Mesenchymal stem cell (in vitro differentiated cells and primary cell): ENCODE measurements around the gene KDM4B. TPM values are rescaled to one million over a fixed set of nuclear protein-coding genes. Genes with fewer than 3 reads are reported as not detected.

Source experiments
- DNase-seq: peaks from one replicate; pipeline ENCODE4 v3.0.0-alpha.2; 2013
- H2AFZ ChIP-seq: one replicate; pipeline ENCODE4 v1.6.1; 2013; ENCODE audit warnings: low read depth, mild to moderate bottlenecking, control low read depth, inconsistent platforms, low read length, moderate library complexity
- H2AK5ac ChIP-seq: 2 replicates; pipeline ENCODE4 v1.6.1; 2013; ENCODE audit warnings: low read length, moderate library complexity, mild to moderate bottlenecking, inconsistent platforms; ENCODE audit not compliant: severe bottlenecking
- H2BK120ac ChIP-seq: one replicate; pipeline ENCODE4 v1.6.1; 2013; ENCODE audit warnings: low read depth, mild to moderate bottlenecking, inconsistent platforms, low read length, moderate library complexity
- H2BK12ac ChIP-seq, 2 experiments: one replicate each; pipeline ENCODE4 v1.6.1; 2013; ENCODE audit warnings: inconsistent platforms in 2 of 2, low read length in 2 of 2, mild to moderate bottlenecking in 2 of 2, moderate library complexity in 2 of 2, control low read depth in 1 of 2
- H2BK15ac ChIP-seq: one replicate; pipeline ENCODE4 v1.6.1; 2013; ENCODE audit warnings: mild to moderate bottlenecking, low read depth, inconsistent platforms; ENCODE audit not compliant: poor library complexity, severe bottlenecking
- H2BK5ac ChIP-seq: 2 replicates; pipeline ENCODE4 v1.6.1; 2013; ENCODE audit warnings: low read depth, mild to moderate bottlenecking, low read length, control low read depth, inconsistent platforms; ENCODE audit not compliant: poor library complexity, severe bottlenecking
- H3K14ac ChIP-seq, 2 experiments: one replicate each; pipeline ENCODE4 v1.6.1; 2013; ENCODE audit warnings: inconsistent platforms in 2 of 2, low read length in 2 of 2, control low read depth in 1 of 2, mild to moderate bottlenecking in 1 of 2, moderate library complexity in 1 of 2
- H3K18ac ChIP-seq, 2 experiments: one replicate each; pipeline ENCODE4 v1.6.1; 2013; ENCODE audit warnings: inconsistent platforms in 2 of 2, low read length in 2 of 2, control low read depth in 1 of 2, low read depth in 1 of 2, mild to moderate bottlenecking in 1 of 2
- H3K23ac ChIP-seq, 2 experiments: one replicate each; pipeline ENCODE4 v1.6.1; 2013; ENCODE audit warnings: inconsistent platforms in 2 of 2, low read length in 2 of 2, mild to moderate bottlenecking in 2 of 2, moderate library complexity in 2 of 2, control low read depth in 1 of 2
- H3K27ac ChIP-seq: 2 replicates; pipeline ENCODE4 v1.5.1; 2013; ENCODE audit warnings: mild to moderate bottlenecking, moderate library complexity, low read length, control low read depth, inconsistent platforms; ENCODE audit not compliant: poor library complexity, severe bottlenecking
- H3K27me3 ChIP-seq, 2 experiments: 2 replicates each; pipeline versions ENCODE4 v1.6.1 to v1.7.0; 2013; ENCODE audit warnings: low read length in 2 of 2, mild to moderate bottlenecking in 2 of 2, moderate library complexity in 2 of 2, control low read depth in 1 of 2, inconsistent platforms in 1 of 2; ENCODE audit not compliant: control insufficient read depth in 1 of 2, insufficient read depth in 1 of 2
- H3K36me3 ChIP-seq, 2 experiments: 2 replicates each; pipeline versions ENCODE4 v1.6.1 to v1.7.0; 2013; ENCODE audit warnings: low read length in 2 of 2, control low read depth in 1 of 2, inconsistent platforms in 1 of 2, low read depth in 1 of 2, mild to moderate bottlenecking in 1 of 2; ENCODE audit not compliant: insufficient read depth in 2 of 2, control insufficient read depth in 1 of 2
- H3K4ac ChIP-seq, 2 experiments: one replicate each; pipeline ENCODE4 v1.6.1; 2013; ENCODE audit warnings: inconsistent platforms in 2 of 2, low read length in 2 of 2, mild to moderate bottlenecking in 2 of 2, moderate library complexity in 2 of 2, control low read depth in 1 of 2, low read depth in 1 of 2
- H3K4me1 ChIP-seq: 2 replicates; pipeline ENCODE4 v1.6.1; 2013; ENCODE audit warnings: low read depth, low read length, control low read depth; ENCODE audit not compliant: control insufficient read depth, insufficient read depth
- H3K4me2 ChIP-seq: 2 replicates; pipeline ENCODE4 v1.6.1; 2013; ENCODE audit warnings: low read length, mild to moderate bottlenecking, inconsistent platforms; ENCODE audit not compliant: poor library complexity, severe bottlenecking
- H3K4me3 ChIP-seq, 2 experiments: 2 replicates each; pipeline versions ENCODE4 v1.5.1 to v1.7.0; 2013; ENCODE audit warnings: low read length in 2 of 2, mild to moderate bottlenecking in 2 of 2, control low read depth in 1 of 2, low read depth in 1 of 2; ENCODE audit not compliant: insufficient read depth in 1 of 2
- H3K79me1 ChIP-seq: replicated peaks from 2 replicates; pipeline ENCODE4 v1.6.1; 2013; ENCODE audit warnings: mild to moderate bottlenecking, control low read depth, low read length, inconsistent platforms; ENCODE audit not compliant: poor library complexity, severe bottlenecking
- H3K9ac ChIP-seq: 2 replicates; pipeline ENCODE4 v1.7.0; 2013; ENCODE audit warnings: mild to moderate bottlenecking, low read length, moderate library complexity
- H3K9me3 ChIP-seq: 2 replicates; pipeline ENCODE4 v1.7.0; 2013; ENCODE audit warnings: mild to moderate bottlenecking, low read length; ENCODE audit not compliant: control insufficient read depth
- H4K8ac ChIP-seq: one replicate; pipeline ENCODE4 v1.6.1; 2013; ENCODE audit warnings: inconsistent platforms, mild to moderate bottlenecking, low read length, moderate library complexity
- H4K91ac ChIP-seq: one replicate; pipeline ENCODE4 v1.6.1; 2013; ENCODE audit warnings: mild to moderate bottlenecking, low read length, inconsistent platforms
- WGBS: methylation state at CpG from one replicate; pipeline ENCODE4 v1.1.7; 2013; ENCODE audit warnings: mixed read lengths; 5-methylcytosine and 5-hydroxymethylcytosine counted together
- polyA plus RNA-seq, 2 experiments: library from polyadenylated mRNA; stranded (reverse); fragments of 200-250 nt; gene quantifications; one replicate each; pipeline ENCODE4 v1.2.3, GENCODE V29; 2013

Gene KDM4B
- 13.3 TPM for polyA plus RNA-seq (2013, experiment 1 of 2)
- polyA plus RNA-seq (2013, experiment 2 of 2): 11.9 TPM

- H3K23ac ChIP-seq: peak within 1 kb of the TSS in 1 of 2 experiments; percentile 63
- WGBS: 1% methylated on average over 59 of the region's 96 CpGs
- DNase-seq: peak; percentile 99
Observed at GRCh38 chr19:4968462-4969291, at the start of gene KDM4B. Gene KDM4B, plus strand, starts transcription at chr19:4969113. Its CDS starts 63,778 bp downstream, at chr19:5032891.

DNA sequence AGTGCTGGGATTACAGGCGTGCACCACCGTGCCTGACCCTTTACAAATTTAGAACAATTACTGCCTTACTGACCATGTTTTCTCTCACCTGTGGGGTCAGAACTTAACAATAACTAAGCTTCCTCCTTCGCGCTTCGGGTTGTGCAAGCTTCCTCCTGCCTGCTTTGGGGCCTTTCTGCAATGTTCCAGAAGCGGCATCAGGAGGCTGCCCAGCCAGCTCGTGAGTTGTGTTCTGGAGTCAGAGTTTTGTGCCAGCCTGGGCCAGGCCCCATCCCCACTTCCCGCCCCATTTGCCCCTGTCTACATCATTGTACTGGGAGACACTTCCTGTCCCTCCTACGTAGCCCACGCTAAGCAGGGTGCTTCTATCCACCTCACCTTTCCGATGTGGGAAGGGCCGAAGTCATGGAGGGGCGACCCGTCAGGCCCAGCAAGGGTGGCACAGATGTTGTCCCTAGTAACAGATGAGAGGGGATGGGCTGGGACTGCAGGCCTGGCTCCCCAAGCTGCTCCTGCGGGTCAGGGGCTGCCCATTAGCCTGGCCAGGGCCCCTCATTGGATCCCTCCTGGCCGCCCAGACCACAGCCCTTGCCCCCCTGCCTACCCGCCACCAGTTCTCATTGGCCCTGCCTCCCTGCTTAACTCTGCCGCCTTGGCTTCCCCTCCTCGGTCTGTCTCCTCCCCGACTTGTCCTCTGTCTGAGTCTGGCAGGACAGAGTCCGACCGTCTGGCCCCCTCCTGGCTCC is 46.2 kb upstream of the KDM4B start:
- Histone ChIP-seq H4K8ac (peak overlapping the region; percentile 8), H3K4ac (no peak overlapping the region), H3K4me3 (no peak overlapping the region), H3K79me1 (peaks cover 6% of the 10 kb centered on the region), H3K36me3 (peaks cover 6 to 22% of the 10 kb centered on the region in 2 experiments), H3K14ac (peak overlapping the region in 1 of 2 experiments; percentile 1), H2BK15ac (no peak overlapping the region), H3K4me2 (no peak overlapping the region), H3K9ac (no peak overlapping the region), H3K4me1 (peaks cover 22% of the 10 kb centered on the region), H4K91ac (no peak overlapping the region), H2BK5ac (no peak overlapping the region), H2BK120ac (no peak overlapping the region), H2AK5ac (no peak overlapping the region), H3K9me3 (no peaks in the 10 kb centered on the region), H2AFZ (no peak overlapping the region), H3K18ac (peak overlapping the region in 1 of 2 experiments; percentile 29), H2BK12ac (no peak overlapping the region), H3K27ac (peak overlapping the region; percentile 1), H3K27me3 (no peaks in the 10 kb centered on the region), H3K23ac (peak overlapping the region in 1 of 2 experiments; percentile 3)
- 89% methylated on average over 22 of the region's 22 CpGs for WGBS
- no peak for DNase-seq

More at GRCh38 chr19:4968462-4969291, at the start of gene KDM4B:
- peak within 1 kb of the TSS; percentile 81 to 84 for H3K4me3 ChIP-seq
- peak within 1 kb of the TSS; percentile 54 to 76 for H3K4ac ChIP-seq
- peak within 1 kb of the TSS; percentile 50 for H2AK5ac ChIP-seq
- peak within 1 kb of the TSS; percentile 26 for H3K27ac ChIP-seq
- no peaks in the 10 kb centered on the region for H3K27me3 ChIP-seq
- peak within 1 kb of the TSS; percentile 24 for H2BK5ac ChIP-seq
- H3K79me1 ChIP-seq: no peaks in the 10 kb centered on the region
- peaks cover 0 to 3% of the 10 kb centered on the region in 2 experiments for H3K36me3 ChIP-seq
- H2BK120ac ChIP-seq: no peak within 1 kb of the TSS
- peak within 1 kb of the TSS; percentile 99 for H3K4me2 ChIP-seq
- peak within 1 kb of the TSS; percentile 60 to 93 for H3K18ac ChIP-seq
- peak within 1 kb of the TSS; percentile 23 for H4K91ac ChIP-seq
- peak within 1 kb of the TSS in 1 of 2 experiments; percentile 74 for H3K14ac ChIP-seq
- peak within 1 kb of the TSS; percentile 90 for H3K9ac ChIP-seq
- peak within 1 kb of the TSS; percentile 60 for H2AFZ ChIP-seq
- H4K8ac ChIP-seq: peak within 1 kb of the TSS; percentile 71
- no peak within 1 kb of the TSS for H2BK15ac ChIP-seq
- H2BK12ac ChIP-seq: peak within 1 kb of the TSS in 1 of 2 experiments; percentile 80
- no peaks in the 10 kb centered on the region for H3K9me3 ChIP-seq
- H3K4me1 ChIP-seq: peaks cover 34% of the 10 kb centered on the region

DNA sequence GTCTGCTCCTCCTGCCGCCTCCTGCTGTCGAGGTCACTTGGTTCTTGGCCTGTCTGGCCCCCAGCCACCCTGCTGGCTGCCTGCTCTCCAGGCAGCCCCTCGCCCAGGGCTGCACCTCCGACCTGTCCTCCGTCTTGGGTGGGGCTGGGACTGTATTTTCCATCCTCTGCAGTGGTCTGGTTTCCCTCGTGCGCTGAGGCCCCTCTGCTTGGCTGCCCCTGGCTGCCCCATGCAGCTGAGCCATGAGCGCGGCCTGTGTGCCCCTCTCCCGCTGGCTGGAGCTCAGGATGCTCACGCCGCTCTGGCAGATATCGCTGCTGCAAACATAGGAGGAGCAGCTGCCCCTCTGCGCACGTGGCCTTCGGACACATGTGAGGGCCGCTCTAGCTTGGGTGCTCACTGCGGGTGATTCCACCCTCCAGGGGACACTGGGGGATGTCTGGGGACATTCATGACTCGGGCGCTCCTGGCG is 45.6 kb upstream of the KDM4B start:
- no peak overlapping the region for H3K18ac ChIP-seq
- H2BK5ac ChIP-seq: no peak overlapping the region
- no peak overlapping the region for H2BK15ac ChIP-seq
- no peak overlapping the region for H3K4me2 ChIP-seq
- no peaks in the 10 kb centered on the region for H3K9me3 ChIP-seq
- no peak overlapping the region for H2BK12ac ChIP-seq
- peak overlapping the region; percentile 19 for H4K91ac ChIP-seq
- H3K27ac ChIP-seq: no peak overlapping the region
- 93% methylated on average over 21 of the region's 21 CpGs for WGBS
- H3K4me3 ChIP-seq: no peak overlapping the region
- no peak overlapping the region for H2AFZ ChIP-seq
- peak overlapping the region; percentile 8 for H4K8ac ChIP-seq
- H3K14ac ChIP-seq: no peak overlapping the region
- peak overlapping the region; percentile 57 for H2AK5ac ChIP-seq
- H3K79me1 ChIP-seq: peaks cover 9% of the 10 kb centered on the region
- no peak for DNase-seq
- peaks cover 28% of the 10 kb centered on the region for H3K4me1 ChIP-seq
- H3K23ac ChIP-seq: no peak overlapping the region
- no peak overlapping the region for H2BK120ac ChIP-seq
- no peaks in the 10 kb centered on the region for H3K27me3 ChIP-seq
- no peak overlapping the region for H3K9ac ChIP-seq
- H3K4ac ChIP-seq: no peak overlapping the region
- peaks cover 6 to 28% of the 10 kb centered on the region in 2 experiments for H3K36me3 ChIP-seq
